Measurements from ENCODE around the gene SCAF8. TPM values are rescaled to one million over a fixed set of nuclear protein-coding genes. Genes with fewer than 3 reads are reported as not detected.

SCAF8 gene
- polyA plus RNA-seq, 10 donors: 31.2 to 42.5 (median 36.0) TPM

DNA sequence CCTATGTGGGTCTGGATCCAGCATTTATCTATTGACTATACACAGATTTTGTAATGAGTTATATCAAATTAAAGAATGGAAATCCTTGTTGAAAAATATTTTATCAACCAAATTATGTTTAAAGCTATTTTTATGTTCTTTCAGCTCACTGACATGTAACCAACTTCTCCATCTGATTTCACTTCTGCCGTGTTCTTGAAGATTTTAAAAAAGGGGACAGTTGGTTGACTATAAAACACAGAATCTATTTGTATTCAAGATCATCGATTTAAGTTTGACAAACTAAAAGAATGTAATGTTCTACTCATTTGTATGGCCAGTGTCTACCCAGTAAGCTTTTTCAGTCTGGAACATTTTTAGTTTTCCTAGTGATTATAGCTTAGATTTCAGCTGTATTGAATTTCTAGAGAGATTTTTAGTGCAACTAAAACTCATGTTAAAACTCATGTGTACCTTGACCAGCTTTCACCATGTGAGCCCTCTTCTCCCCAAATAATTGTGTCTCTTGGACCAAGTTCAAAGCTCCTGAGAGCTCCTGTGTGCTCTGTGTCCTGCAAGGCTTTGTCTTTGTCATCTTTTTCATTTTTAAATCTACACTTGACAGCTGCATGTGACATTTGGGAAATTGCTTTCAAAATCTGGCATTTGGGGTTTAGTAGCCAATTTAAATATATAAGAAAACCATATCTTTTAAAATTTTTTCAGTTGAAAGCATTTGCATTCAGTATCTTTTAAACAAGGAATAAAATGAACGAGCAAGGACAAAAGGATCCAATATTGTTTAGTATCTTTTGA lies 143.5 kb downstream of the SCAF8 start:
- no peak for DNase-seq

GRCh38 chr6:154878871-154879491 lies 145.8 kb downstream of the SCAF8 start:
- DNase-seq: no peak

DNA sequence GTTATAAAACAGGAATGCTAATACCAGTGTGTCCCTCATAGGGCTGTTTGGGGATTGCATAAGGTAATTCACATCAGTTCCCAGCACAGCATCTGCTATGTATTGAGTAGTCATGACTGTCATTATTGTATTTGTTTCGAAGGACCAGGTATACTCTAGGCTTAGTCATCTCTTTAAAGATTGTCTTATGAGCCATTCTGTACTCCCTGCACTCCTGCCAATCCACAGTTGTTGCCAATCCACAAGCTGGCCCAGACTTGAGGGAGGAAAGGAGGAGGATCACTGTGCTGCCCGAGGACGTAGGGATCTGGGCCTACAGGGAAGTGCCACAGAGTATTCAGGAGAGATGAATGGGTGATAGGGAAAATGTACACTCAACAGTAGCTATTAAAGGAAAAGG lies 148.9 kb downstream of the SCAF8 start:
- no peak for DNase-seq

Other genes with a start within 250 kb of the SCAF8 start
- 10 to 100 TPM; 13.4 to 20.2 (median 17.3) TPM for gene CNKSR3, start 222.7 kb upstream of the SCAF8 start, polyA plus RNA-seq (ENCODE audit: insufficient read length in 10 of 10)